NB4 (cell line): ENCODE results near the gene NPAS1.

Experiments used
- DNase-seq: peaks from one replicate; pipeline ENCODE4 v3.0.0; 2010; ENCODE audit warnings: low read depth
- H3K4me3 ChIP-seq: one replicate; pipeline ENCODE4 v1.5.1; 2011; ENCODE audit warnings: mild to moderate bottlenecking, low read depth, low read length, moderate library complexity
- CTCF ChIP-seq: IDR thresholded peaks from one replicate; pipeline ENCODE4 v1.5.1; 2012; ENCODE audit warnings: low read depth, low read length
- MAX ChIP-seq: IDR thresholded peaks from 2 replicates; pipeline ENCODE4 v1.6.1; 2011; ENCODE audit warnings: low read depth, low read length
- MYC ChIP-seq: IDR thresholded peaks from 2 replicates; pipeline ENCODE4 v1.6.1; 2011; ENCODE audit warnings: low read depth, low read length
- POLR2A ChIP-seq: IDR thresholded peaks from 2 replicates; pipeline ENCODE4 v1.6.1; 2011; ENCODE audit warnings: mild to moderate bottlenecking; ENCODE audit not compliant: insufficient read length; ENCODE audit errors: extremely low read depth

NPAS1 gene

GRCh38 chr19:46995492-46995891 lies 24.1 kb upstream of the NPAS1 start:
- H3K4me3 ChIP-seq = no peak overlapping the region
- TF ChIP-seq CTCF (no peak), MAX (no peak), POLR2A (no peak), MYC (no peak)
- DNase-seq = no peak

- DNase-seq = no peak
- H3K4me3 ChIP-seq = no peak overlapping the region
- TF ChIP-seq CTCF (no peak), MAX (no peak), MYC (no peak), POLR2A (no peak)
Measured at GRCh38 chr19:46998445-46999125, 21.1 kb upstream of the NPAS1 start.

- DNase-seq = no peak
- TF ChIP-seq MAX (no peak), POLR2A (no peak), MYC (no peak), CTCF (no peak)
- no peak overlapping the region for H3K4me3 ChIP-seq
Measured at GRCh38 chr19:46999377-46999776, 20.3 kb upstream of the NPAS1 start.

- no peak for DNase-seq
- no peak overlapping the region for H3K4me3 ChIP-seq
Measured at GRCh38 chr19:46999878-47000277, 19.8 kb upstream of the NPAS1 start.

GRCh38 chr19:47000373-47000772 lies 19.3 kb upstream of the NPAS1 start:
- TF ChIP-seq POLR2A (no peak), CTCF (no peak), MYC (no peak), MAX (no peak)
- no peak overlapping the region for H3K4me3 ChIP-seq
- DNase-seq = no peak

More at GRCh38 chr19:46999878-47000277, 19.8 kb upstream of the NPAS1 start:
- no peak for TF ChIP-seq MYC
- TF ChIP-seq CTCF = no peak
- TF ChIP-seq MAX = no peak
- no peak for TF ChIP-seq POLR2A

GRCh38 chr19:47001584-47001983 lies 18.1 kb upstream of the NPAS1 start:
- no peak overlapping the region for H3K4me3 ChIP-seq
- no peak for TF ChIP-seq POLR2A
- TF ChIP-seq MYC = no peak
- TF ChIP-seq CTCF = no peak
- no peak for TF ChIP-seq MAX
- DNase-seq = no peak
